GM10847 (cell line): Measurements from ENCODE around the gene HMGB2.

ENCODE experiments used
- POLR2A ChIP-seq: IDR thresholded peaks from 2 replicates; pipeline ENCODE4 v1.6.1; 2011; ENCODE audit not compliant: insufficient read length; ENCODE audit errors: extremely low read depth

Gene HMGB2

DNA sequence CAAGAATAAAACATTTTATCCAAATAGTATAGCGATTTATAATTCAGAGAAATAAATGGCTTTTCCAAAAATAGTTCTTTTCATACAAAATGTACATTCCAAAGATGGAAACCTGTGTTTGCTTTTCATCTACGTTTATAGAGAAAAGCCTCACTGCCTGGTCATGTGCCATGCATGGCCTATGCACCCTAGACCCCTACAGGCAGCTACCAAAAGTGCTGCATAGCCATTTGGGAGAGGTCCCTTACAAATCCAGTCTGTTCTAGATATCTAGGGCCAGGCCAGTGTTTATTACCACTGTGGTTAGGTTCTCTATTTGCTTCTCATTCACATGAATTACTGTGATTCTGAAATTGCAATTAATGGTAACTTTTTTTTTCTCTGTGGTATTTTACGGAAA, 17.2 kb downstream of the HMGB2 start:
- no peak for TF ChIP-seq POLR2A

DNA sequence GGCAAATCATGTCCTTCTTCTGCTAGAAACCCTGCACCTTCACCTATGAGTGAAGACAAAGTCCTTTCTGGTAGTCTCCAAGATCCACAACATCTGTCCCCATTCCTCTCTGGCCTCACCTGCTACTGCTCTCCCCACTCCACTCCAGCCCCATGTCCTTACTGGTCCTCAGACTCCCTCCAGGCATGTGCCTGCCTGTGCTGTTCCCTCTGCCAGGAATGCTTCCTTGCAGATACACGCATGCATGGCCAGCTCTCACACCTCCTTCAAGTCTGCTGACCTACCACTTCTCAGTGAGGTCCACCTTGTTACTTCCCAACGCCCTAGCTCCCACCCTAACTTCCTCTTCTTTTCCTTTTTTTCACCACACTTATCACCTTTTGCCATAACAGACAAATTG, 18.1 kb downstream of the HMGB2 start:
- no peak for TF ChIP-seq POLR2A

DNA sequence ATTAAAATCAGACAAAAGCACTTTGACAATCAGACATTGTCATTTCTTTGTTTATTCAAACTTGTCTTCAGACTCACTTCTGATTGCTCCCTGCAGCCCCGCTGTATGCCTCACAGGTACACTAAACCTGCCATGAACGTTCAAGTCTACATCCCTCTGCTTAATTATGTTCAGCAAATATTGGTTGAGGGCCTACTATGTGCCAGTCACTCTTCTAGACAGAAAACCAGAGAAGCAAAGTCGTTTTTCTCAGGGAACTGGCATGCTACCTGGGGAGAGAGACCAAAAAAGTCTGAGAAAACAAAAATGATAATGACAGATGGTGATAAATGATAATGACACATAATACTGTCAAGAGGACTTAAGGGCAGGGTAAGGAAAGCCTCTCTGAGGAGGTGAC, 19.4 kb downstream of the HMGB2 start:
- no peak for TF ChIP-seq POLR2A

DNA sequence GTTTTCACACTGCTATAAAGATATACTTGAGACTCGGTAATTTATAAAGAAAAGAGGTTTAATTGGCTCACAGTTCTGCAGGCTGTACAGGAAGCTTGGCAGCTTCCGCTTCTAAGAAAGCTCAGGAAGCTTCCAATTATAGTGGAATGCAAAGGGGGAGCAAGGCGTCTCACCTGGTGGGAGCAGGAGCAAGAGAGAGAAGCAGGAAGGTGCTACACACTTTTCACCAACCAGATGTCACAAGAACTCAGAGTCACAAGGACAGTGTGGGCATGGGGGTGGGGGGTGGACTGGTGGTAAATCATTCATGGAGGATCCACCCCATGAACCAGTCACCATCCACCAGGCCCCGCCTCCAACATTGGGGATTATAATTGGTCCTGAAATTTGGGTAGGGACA, 22.8 kb downstream of the HMGB2 start:
- TF ChIP-seq POLR2A = no peak

DNA sequence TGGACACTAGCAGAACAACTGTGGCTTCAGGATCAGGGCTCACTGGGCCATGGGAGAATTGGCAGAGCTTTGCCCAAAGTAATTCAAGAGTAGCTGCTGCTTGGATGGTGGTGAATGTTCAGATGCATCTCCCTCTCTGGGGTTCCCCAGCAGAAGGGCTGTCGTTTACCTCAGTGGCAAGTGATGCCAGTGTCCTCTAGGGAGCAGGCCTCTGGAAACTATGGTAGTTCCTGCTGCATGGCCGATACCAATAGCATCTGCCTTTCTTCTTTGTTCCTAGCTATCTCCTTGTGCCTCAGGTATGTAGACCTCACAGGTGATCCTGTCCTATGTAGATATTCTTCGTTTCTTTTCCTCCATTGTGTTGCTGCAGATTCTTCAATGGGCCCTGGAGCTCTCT, 26.4 kb downstream of the HMGB2 start:
- TF ChIP-seq POLR2A = no peak

DNA sequence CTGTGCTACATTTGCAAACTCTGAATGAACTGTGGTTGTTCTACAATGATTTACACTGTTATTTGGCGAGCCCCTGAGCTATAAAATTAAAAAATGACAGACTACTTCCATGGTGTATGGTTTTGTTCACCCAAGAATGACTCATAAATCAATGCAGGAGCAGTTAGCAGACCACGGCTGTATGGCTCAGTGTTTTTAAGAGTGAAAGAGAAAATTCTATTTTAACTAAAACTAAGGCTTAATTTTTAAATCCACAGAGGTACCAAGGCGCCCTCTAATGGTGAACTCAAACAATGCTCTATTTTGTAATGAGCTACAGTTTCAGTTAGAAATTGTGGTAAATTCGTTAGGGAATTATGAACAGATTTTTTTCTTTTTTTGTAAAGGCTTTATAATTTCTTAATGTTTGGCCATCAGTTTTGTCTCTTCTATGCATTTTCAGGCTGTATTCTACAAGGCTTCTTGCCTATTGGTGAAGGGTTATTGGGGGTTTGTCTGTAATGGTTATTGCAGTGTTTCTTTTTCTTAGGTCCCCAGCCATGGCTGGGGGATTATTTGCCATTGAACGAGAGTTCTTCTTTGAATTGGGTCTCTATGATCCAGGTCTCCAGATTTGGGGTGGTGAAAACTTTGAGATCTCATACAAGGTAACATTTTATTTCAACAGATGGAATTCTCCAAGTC, 32.5 kb downstream of the HMGB2 start:
- no peak for TF ChIP-seq POLR2A

DNA sequence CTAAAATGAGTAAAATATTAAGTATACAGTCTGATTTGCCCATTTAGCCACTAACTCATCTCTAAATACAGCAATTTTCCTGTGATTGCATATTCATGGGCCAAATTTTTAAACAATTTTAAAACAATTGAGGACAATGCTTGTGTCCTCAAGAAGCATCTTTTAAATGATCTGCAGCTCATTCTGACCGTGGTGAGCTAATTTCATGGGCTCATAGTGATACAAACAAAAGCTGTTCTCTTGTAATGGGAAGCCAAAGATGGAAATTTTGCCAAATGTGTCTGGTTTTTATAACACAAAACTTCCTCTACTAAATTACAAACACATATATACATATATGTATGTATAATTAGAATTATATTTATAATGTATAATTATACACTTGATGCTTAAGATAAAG, 39.7 kb downstream of the HMGB2 start:
- TF ChIP-seq POLR2A = no peak

DNA sequence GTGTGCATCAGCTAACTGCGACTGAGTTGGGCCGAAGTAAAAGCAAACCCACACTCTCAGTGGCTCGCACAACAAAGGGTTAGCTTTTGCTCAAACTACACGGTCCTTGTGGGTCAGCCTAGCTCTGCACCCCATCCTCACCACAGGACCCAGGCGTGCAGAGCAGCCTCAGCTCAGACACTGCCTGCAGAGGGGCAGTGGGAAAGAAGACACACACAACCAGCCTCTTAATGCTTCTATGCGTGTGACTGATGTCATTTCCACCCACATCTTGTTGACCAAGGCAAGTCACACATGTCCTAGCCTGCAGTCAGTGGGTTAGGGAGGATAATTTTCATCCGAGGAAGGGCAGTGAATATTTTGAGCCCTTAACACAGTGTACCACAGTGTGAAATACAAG, 40.5 kb downstream of the HMGB2 start:
- TF ChIP-seq POLR2A = no peak

DNA sequence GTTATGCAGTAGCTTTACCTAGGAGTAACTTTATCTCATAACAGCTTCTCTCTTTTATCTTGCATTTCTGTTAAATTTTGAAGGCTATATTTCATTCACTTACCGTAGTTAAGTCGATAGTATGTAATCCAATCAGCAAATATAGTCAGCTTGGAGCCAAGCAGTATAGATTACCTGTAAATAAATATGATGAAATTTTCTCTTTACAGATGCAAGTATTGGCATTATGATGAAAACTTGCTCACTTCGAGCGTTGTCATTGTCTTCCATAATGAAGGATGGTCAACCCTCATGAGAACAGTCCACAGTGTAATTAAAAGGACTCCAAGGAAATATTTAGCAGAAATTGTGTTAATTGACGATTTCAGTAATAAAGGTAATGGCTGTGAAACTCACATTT, 42.3 kb downstream of the HMGB2 start:
- no peak for TF ChIP-seq POLR2A

DNA sequence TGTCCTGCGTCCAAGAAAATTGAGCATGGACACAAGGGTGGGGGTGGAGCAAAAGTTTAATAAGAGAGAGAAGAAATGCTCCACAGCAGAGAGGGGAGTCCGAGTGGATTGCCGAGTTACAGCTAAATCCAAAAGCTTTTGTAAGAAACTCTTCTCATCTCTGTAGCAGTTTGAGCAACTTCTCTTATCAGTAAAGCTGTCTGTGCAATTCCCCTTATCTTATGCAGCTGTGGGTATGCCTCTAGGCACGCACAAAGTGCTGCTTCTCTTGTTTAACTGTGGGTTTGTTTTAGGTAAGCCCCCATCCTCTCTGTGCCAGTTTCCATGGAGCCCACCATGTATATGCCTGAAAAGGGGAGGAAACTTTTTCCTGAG, 44.8 kb downstream of the HMGB2 start:
- no peak for TF ChIP-seq POLR2A

DNA sequence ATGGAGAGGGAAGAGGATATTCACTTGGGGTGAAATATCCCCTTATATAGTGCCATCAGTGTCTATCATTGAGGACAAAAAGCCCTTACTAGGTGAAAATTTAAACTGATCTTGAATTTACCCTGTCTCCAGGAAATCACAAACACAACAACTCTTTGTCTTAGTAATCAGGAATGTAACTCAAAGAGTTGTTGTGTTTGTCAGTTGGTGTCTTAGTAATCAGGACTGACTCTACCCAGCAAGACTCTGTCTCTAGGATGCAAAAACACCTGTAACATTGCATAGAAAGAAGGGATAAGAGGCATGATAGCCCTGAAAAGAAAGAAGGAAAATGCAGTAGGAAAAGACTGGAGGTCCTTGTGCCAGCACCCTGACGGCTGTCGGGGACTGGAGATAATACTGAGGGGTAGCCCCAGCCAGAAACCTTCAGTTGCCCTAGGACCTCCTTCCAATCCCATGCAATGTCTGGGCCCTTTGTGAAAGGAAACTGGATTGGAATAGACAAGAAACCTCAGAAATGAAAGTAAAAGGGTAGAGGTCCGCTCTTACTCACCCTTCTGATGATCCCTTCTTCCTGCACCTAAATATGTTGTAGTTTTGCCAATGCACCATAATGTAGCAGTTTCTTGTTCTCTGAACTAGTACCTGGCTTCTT, 45.3 kb downstream of the HMGB2 start:
- TF ChIP-seq POLR2A = no peak

DNA sequence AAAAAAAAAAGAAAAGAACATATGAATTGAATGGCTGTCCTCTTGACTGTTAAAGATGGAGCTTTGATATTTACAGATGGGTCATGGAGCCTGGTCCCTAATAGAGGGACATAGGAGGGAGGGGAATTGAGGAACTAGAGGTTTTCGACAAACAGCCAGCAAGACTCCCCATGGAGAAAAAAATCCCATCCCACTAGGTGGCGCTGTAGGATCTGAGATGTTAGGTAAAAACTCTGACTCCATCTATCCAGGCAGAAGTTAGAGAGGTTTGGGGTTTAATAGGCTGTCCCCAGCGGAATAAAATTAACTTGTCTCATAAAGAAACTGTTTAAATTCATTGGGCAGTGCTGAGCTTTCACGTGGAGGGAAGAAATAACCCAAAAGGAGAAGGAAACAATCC, 45.9 kb downstream of the HMGB2 start:
- no peak for TF ChIP-seq POLR2A

DNA sequence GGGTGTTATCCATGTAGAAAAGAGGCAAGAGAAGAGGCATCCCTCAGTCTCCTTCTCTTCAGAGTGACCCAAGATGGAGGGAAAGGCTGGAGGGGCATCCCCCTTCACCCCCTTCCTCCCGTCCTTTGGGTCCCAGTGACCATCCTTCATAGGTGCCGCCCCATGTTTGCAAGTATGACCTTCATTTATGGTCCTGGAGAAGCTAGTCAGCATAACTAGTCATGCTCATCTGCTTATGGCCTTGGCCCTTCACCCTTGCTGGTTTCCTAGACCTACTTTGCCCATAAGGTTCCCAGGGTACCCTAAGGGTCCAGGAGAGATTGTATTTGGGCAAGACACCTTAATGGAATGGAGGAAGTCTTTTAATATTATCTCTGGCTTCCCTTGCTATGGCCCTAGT, 46.7 kb downstream of the HMGB2 start:
- TF ChIP-seq POLR2A = no peak

DNA sequence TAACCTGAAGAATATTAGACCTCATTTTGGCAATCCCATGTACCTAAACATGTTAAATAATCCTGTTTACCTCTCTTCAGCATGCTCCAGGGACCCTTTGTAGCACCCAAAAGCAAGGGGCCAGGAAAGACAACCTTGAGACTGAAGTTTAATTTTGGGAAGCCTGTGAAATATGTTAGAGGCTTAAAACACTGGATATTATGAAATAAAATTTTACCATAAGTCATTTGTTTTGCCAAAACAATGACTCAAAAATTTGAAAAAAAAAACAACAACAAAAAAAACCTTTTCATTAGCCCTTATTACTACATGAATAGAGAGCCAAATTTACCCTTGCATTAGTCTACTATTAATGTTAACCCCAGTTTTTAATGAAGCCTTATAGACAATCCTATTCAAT, 49.7 kb downstream of the HMGB2 start:
- no peak for TF ChIP-seq POLR2A

DNA sequence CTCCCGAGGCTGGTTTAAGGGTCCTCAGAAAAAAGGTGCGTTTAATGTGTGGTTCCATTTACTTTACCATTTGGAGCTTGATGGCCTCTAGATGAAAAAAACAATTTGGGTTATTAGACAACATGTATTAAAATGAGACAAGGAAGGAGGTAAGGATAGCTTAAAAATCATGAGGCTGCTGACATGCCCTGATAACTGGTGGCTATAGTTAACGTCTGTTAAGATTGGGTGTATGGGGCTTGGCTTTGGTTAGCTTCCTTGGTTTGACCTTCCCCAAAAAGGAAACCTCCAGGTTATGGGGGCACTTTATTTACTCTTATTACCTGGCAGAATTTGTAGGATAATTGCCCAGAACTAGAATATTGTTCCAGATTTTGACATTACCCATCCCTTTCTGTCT, 51.5 kb downstream of the HMGB2 start:
- TF ChIP-seq POLR2A = no peak

DNA sequence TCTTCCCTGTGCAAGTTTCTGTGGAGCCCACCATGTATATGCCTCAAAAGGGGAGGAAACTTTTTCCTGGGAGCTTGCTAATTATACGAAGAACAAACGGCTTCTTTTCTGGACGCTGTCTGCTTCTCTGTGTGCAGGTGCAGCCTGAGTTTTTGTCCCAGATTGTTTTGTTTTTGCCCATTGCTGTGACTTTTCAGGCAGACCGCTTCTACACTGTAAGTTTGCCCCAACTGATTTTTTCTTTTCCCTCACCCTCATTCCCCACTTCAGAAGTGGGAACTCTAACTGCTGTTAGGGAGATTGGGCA, 51.9 kb downstream of the HMGB2 start:
- no peak for TF ChIP-seq POLR2A
